GM12878 (cell line): ENCODE measurements around the gene SENP8. TPM values are rescaled to one million over a fixed set of nuclear protein-coding genes. Genes with fewer than 3 reads are reported as not detected.

Experiments used
- IRF4 ChIP-seq: IDR thresholded peaks from 2 replicates; pipeline ENCODE4 v1.6.1; 2011; ENCODE audit warnings: low read depth, low read length
- RELA ChIP-seq: fragments of 450-650 bp; IDR thresholded peaks from 2 replicates; pipeline ENCODE4 v1.8.0; 2014; ENCODE audit warnings: borderline replicate concordance; ENCODE audit not compliant: partially characterized antibody
- SIX5 ChIP-seq: IDR thresholded peaks from 2 replicates; pipeline ENCODE4 v1.6.1; 2011; ENCODE audit warnings: mild to moderate bottlenecking, low read depth, low read length, moderate library complexity; ENCODE audit not compliant: severe bottlenecking
- TARDBP ChIP-seq: IDR thresholded peaks from 2 replicates; pipeline ENCODE4 v1.6.1; 2016; ENCODE audit warnings: borderline replicate concordance
- TCF7 ChIP-seq: IDR thresholded peaks from 2 replicates; pipeline ENCODE4 v1.6.1; 2014; ENCODE audit warnings: antibody characterized with exemption, borderline replicate concordance
- YY1 ChIP-seq: IDR thresholded peaks from 2 replicates; pipeline ENCODE4 v1.6.1; 2011; ENCODE audit warnings: low read depth, mild to moderate bottlenecking, low read length
- polyA plus RNA-seq, 11 experiments: library from polyadenylated mRNA; depleted of rRNA in 4 of 11; unstranded in 6 of 11; stranded (reverse) in 5 of 11; fragments of >200 nt; fragmentation: Nextera tagmentation in 4 of 11; fragmentation: Illumina TruSeq in 1 of 11; extraction: Ambion mirVana in 4 of 11; extraction: Trizol in 1 of 11; gene quantifications; 1 replicate in 1 of 11; 2 replicates in 10 of 11; pipeline versions ENCODE4 v1.2.1 to v1.2.3, GENCODE V29; 2011 to 2016; ENCODE audit warnings: inconsistent platforms in 2 of 11, missing spikeins in 2 of 11, low read depth in 1 of 11
- total RNA-seq, 4 experiments: library from RNA; depleted of rRNA in 3 of 4; stranded (reverse); fragments of >200 nt in 3 of 4; fragmentation: Illumina TruSeq in 1 of 4; extraction: Trizol in 1 of 4; gene quantifications; 2 replicates each; pipeline versions ENCODE4 v1.2.1 to v1.2.3, GENCODE V29; 2013 to 2021
- TF ChIP-seq, protein P1 (sequence below): fragments of 450-650 bp; IDR thresholded peaks from 2 replicates; pipeline ENCODE4 v1.6.1; 2014; ENCODE audit warnings: mild to moderate bottlenecking
- TF ChIP-seq, protein P2 (sequence below): fragments of 450-650 bp; IDR thresholded peaks from 2 replicates; pipeline ENCODE4 v1.6.1; 2017; ENCODE audit warnings: antibody characterized with exemption, mild to moderate bottlenecking, moderate library complexity

The SENP8 gene
- total and polyA plus RNA-seq, 10 of the 15 experiments (the other 5 are each of a cell fraction or from before 2014, with no cell fraction given), result 0.87 to 5.6 (median 2.2) TPM

DNA sequence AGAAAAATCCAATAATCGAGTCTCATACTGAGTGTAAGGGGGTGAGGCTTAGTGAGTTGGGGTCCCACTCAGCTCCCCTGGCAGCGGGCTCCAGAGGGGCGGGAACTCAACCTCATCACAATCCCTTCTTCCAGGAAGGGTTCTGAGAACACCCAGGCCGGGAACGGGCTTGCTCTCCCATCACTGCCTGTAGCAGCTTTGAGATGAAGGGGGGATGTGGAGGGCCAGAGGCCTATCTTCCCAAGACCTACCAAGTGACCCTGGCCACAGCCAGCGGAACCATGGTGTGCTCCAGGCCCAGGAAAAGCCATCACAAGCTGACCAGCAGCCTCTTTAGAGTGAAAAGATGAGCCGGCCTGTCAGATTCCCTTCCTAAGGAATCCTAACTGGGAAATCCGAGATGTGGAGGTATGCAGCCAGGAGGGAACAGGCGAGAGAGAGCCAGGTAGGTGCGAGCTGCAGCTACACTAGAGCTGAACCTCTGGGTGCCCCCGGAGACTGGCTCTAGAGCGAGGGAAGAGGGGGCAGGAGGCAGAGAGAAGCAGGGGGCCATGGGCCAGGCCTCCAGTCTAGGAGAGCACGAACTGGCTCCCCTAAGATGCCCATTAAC lies 60.9 kb downstream of the SENP8 start (continued):
- TF ChIP-seq, protein P1, sequence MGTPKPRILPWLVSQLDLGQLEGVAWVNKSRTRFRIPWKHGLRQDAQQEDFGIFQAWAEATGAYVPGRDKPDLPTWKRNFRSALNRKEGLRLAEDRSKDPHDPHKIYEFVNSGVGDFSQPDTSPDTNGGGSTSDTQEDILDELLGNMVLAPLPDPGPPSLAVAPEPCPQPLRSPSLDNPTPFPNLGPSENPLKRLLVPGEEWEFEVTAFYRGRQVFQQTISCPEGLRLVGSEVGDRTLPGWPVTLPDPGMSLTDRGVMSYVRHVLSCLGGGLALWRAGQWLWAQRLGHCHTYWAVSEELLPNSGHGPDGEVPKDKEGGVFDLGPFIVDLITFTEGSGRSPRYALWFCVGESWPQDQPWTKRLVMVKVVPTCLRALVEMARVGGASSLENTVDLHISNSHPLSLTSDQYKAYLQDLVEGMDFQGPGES, result no peak
- TF ChIP-seq YY1 (no peak), TARDBP (no peak), IRF4 (no peak), RELA (no peak), TCF7 (no peak), SIX5 (no peak)
- TF ChIP-seq, protein P2, sequence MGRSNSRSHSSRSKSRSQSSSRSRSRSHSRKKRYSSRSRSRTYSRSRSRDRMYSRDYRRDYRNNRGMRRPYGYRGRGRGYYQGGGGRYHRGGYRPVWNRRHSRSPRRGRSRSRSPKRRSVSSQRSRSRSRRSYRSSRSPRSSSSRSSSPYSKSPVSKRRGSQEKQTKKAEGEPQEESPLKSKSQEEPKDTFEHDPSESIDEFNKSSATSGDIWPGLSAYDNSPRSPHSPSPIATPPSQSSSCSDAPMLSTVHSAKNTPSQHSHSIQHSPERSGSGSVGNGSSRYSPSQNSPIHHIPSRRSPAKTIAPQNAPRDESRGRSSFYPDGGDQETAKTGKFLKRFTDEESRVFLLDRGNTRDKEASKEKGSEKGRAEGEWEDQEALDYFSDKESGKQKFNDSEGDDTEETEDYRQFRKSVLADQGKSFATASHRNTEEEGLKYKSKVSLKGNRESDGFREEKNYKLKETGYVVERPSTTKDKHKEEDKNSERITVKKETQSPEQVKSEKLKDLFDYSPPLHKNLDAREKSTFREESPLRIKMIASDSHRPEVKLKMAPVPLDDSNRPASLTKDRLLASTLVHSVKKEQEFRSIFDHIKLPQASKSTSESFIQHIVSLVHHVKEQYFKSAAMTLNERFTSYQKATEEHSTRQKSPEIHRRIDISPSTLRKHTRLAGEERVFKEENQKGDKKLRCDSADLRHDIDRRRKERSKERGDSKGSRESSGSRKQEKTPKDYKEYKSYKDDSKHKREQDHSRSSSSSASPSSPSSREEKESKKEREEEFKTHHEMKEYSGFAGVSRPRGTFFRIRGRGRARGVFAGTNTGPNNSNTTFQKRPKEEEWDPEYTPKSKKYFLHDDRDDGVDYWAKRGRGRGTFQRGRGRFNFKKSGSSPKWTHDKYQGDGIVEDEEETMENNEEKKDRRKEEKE, result no peak
